Measurements from ENCODE around the gene ACSL4.

GRCh38 chrX:109596015-109596414, 137.0 kb downstream of the ACSL4 start:
- TF ChIP-seq CTCF (IDR thresholded peaks at IDR 0.05) (no peak), POLR2A (IDR thresholded peaks at IDR 0.05) (no peak), POLR2AphosphoS5 (IDR thresholded peaks at IDR 0.05) (no peak), EP300 (IDR thresholded peaks at IDR 0.05) (no peak)
